ENCODE results near the gene SWAP70.

Gene SWAP70

DNA sequence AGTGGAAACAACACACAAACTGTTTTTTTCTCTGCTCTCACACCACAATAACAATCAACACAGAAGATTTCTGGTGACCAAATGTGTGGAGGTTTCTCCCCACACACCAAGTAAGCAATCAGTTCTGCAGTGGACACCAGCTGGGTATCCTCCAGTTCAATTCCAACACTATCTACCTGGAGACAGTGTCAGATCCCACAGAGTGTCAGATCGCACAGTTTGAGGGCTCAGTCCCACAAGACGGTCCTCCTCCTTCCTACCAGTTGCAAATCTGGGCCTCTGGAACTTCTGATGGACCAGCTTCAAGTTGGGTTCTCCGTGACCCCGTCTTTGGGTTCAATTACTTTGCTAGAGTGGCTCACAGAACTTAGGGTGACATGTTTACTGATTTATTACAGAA is 9.0 kb downstream of the SWAP70 start:
- TF ChIP-seq, protein P1, sequence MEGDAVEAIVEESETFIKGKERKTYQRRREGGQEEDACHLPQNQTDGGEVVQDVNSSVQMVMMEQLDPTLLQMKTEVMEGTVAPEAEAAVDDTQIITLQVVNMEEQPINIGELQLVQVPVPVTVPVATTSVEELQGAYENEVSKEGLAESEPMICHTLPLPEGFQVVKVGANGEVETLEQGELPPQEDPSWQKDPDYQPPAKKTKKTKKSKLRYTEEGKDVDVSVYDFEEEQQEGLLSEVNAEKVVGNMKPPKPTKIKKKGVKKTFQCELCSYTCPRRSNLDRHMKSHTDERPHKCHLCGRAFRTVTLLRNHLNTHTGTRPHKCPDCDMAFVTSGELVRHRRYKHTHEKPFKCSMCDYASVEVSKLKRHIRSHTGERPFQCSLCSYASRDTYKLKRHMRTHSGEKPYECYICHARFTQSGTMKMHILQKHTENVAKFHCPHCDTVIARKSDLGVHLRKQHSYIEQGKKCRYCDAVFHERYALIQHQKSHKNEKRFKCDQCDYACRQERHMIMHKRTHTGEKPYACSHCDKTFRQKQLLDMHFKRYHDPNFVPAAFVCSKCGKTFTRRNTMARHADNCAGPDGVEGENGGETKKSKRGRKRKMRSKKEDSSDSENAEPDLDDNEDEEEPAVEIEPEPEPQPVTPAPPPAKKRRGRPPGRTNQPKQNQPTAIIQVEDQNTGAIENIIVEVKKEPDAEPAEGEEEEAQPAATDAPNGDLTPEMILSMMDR (IDR thresholded peaks at IDR 0.05; ENCODE audit: low read depth, low read length): no peak
- no peak overlapping the region for H3K4me3 ChIP-seq (replicated peaks in 1 of 2; ENCODE audit: low read depth in 2 of 2, low read length in 2 of 2)
- no peak for DNase-seq (ENCODE audit: low read depth in 2 of 2)

DNA sequence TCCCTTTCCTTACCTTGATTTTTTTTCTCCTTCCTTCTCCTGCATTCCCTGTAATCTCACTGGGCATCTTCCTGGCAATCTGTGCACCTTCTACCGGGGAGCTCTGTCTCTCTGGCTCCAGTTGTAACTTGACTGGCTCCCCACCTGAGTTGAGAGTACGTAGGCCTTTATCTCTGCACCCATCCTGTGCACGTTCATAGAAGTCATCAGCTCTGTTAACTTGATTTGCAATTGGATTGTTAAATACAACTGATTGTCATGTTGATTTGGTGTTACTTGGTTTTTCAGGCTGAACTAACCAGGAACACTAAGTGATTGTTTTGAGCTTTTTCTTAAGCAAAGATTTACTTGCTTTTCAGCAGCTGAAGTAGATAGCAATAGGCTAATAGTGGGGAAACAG is 11.8 kb downstream of the SWAP70 start:
- H3K4me3 ChIP-seq (replicated peaks in 1 of 2; ENCODE audit: low read depth in 2 of 2, low read length in 2 of 2): no peak overlapping the region
- TF ChIP-seq, protein P1 (IDR thresholded peaks at IDR 0.05; ENCODE audit: low read depth, low read length): no peak
- DNase-seq (ENCODE audit: low read depth in 2 of 2): no peak

DNA sequence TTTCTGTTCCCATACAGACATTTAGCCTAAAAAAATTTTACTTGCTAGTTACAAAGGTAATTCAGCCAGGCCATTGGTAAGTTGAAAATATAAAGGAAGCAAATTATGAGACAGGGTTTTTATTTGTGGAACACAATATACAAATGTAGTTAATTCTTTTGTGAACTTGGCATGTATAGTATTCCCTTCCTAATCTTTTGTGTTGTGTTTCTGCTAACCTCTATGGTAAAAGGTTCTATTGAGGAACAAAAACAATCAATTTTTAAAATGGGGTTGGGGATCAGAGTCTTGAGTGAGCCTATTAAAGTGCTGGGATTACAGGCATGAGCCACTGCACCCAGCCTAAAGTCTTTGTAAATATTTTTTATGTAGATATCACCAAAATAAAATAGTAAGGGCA is 14.1 kb downstream of the SWAP70 start:
- TF ChIP-seq, protein P1 (IDR thresholded peaks at IDR 0.05; ENCODE audit: low read depth, low read length): no peak
- no peak overlapping the region for H3K4me3 ChIP-seq (replicated peaks in 1 of 2; ENCODE audit: low read depth in 2 of 2, low read length in 2 of 2)

DNA sequence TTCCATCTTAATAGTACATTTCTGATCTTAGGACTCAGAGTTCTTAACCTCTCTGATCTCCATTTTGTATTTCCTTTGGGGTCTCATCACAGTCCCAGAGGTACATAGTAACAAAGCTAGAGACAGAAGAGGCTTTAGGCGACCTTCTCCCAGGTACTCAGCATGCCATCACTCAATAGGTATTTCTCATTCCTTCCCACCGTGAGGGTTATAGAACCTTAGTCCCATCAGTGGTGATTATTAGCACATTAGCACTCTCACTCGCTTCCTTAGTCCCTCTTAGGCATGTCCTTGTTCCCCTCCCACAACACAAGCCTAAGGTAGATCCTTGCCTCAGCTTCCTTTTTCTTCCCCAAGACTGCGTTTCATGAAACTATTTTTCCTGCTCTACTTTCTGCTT is 14.7 kb downstream of the SWAP70 start:
- H3K4me3 ChIP-seq (replicated peaks in 1 of 2; ENCODE audit: low read depth in 2 of 2, low read length in 2 of 2): no peak overlapping the region
- DNase-seq (ENCODE audit: low read depth in 2 of 2): no peak
- TF ChIP-seq, protein P1 (IDR thresholded peaks at IDR 0.05; ENCODE audit: low read depth, low read length): no peak

More for the DNA sequence above, 14.1 kb downstream of the SWAP70 start:
- DNase-seq (ENCODE audit: low read depth in 2 of 2): no peak

DNA sequence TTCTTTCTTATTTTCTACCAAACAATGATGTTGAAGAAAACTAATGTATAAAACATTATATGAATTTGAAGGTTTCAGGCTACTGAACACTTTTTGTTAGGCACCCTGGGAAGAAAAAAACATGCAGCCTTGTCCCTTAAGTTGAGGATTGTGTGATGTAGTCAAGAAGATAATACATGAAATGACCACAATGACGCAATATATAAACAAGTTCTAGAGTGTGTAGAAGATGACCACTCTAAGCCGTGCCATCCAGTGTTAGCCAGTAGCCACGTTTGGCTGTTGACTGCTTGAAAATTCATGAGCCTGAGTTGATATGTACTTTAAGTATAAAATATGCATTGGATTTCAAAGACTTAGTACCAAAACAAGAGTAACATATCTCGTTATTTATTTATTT is 16.2 kb downstream of the SWAP70 start:
- no peak overlapping the region for H3K4me3 ChIP-seq (replicated peaks in 1 of 2; ENCODE audit: low read depth in 2 of 2, low read length in 2 of 2)
- no peak for DNase-seq (ENCODE audit: low read depth in 2 of 2)
- TF ChIP-seq, protein P1 (IDR thresholded peaks at IDR 0.05; ENCODE audit: low read depth, low read length): no peak

DNA sequence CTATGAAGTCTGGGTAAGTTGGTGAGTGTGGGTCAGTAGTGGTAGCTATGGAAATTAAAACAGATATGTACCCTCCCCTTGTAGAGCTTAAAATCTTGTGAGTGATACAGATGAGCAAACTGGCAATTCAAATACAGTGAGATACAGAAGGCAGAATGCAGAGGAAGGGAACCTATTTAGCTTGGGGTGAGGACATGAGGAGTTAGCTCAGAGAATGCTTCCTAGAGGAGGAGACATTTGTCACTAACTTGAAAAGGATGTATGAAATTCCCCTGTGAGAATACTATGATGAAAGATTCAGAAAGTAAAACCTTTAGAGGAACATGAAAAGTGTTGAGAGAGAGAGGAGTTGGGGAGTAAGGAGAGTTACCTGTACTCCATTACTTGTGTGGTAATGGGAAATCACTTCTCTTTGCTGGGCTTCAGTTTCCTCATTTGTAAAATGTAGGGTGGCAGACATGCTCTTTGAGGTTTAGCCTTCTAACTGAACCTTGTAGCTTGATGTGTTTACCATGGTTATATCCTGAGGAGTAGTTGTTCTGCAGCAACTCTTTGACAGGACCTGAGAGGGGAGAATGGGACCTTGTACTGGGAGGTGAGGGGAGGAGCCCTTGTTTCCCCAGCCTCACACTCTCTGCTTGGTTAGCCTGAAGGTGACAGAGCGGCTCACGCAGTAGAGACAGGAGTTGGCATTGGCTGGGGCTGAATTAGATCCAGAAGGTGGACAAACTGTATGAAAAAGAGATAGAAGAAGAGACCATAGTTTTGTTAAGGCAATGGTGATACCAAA is 17.9 kb downstream of the SWAP70 start:
- TF ChIP-seq, protein P1 (IDR thresholded peaks at IDR 0.05; ENCODE audit: low read depth, low read length): no peak
- H3K4me3 ChIP-seq (replicated peaks in 1 of 2; ENCODE audit: low read depth in 2 of 2, low read length in 2 of 2): no peak overlapping the region
- no peak for DNase-seq (ENCODE audit: low read depth in 2 of 2)
